B cell (primary cell): Measurements from ENCODE around the gene DIP2B. TPM values are rescaled to one million over a fixed set of nuclear protein-coding genes. Genes with fewer than 3 reads are reported as not detected.

Experiments used
- ATAC-seq: fragments of 200-7000 bp; cut with Tn5 transposase; one replicate; pipeline ENCODE4 v1.10.0; 2021; ENCODE audit warnings: low read depth, mild to moderate bottlenecking, moderate number of reproducible peaks, moderate library complexity
- CTCF ChIA-PET: fragments of 350-600 bp; sonication (Branson Sonifier 250); formaldehyde crosslinking; loops from one replicate; lab custom pipeline; 2021; ENCODE audit warnings: antibody characterized with exemption, inconsistent platforms; lab: Charles Lee
- POLR2A ChIA-PET: fragments of 350-600 bp; sonication (Branson Sonifier 250); formaldehyde crosslinking; loops from one replicate; lab custom pipeline; 2021; ENCODE audit warnings: antibody characterized with exemption; lab: Charles Lee
- DNase-seq: peaks from one replicate; pipeline ENCODE4 v3.0.0; 2013
- H2AFZ ChIP-seq: 2 replicates; pipeline ENCODE4 v1.6.1; 2012; ENCODE audit warnings: mild to moderate bottlenecking, low read depth, low read length; ENCODE audit not compliant: insufficient read depth, poor library complexity, severe bottlenecking
- H3K27ac ChIP-seq, 2 donors: 1 replicate in 1 of 2; 2 replicates in 1 of 2; pipeline ENCODE4 v1.5.1; 2012 to 2013; ENCODE audit warnings: low read length in 2 of 2, mild to moderate bottlenecking in 2 of 2, moderate library complexity in 1 of 2
- H3K27me3 ChIP-seq, 4 experiments: fragments of 200-600 bp in 1 of 4; sonication (generic) in 1 of 4; replicated peaks in 1 of 4; 1 replicate in 2 of 4; 2 replicates in 2 of 4; pipeline versions ENCODE4 v1.6.1 to v1.7.0; 2013 to 2016; ENCODE audit warnings: low read length in 3 of 4, mild to moderate bottlenecking in 2 of 4, mixed read lengths in 1 of 4, moderate library complexity in 1 of 4; ENCODE audit not compliant: insufficient read depth in 4 of 4, control insufficient read depth in 3 of 4; ENCODE audit errors: control extremely low read depth in 1 of 4
- H3K36me3 ChIP-seq, 2 experiments: replicated peaks in 1 of 2; 1 replicate in 1 of 2; 2 replicates in 1 of 2; pipeline versions ENCODE4 v1.6.1 to v1.7.1; 2013; ENCODE audit warnings: low read length in 1 of 2; ENCODE audit not compliant: insufficient read depth in 2 of 2, control insufficient read depth in 1 of 2; ENCODE audit errors: control extremely low read depth in 1 of 2, extremely low read depth in 1 of 2
- H3K4me1 ChIP-seq, 2 donors: fragments of 200-600 bp in 1 of 2; sonication (generic) in 1 of 2; 1 replicate in 1 of 2; 2 replicates in 1 of 2; pipeline versions ENCODE4 v1.5.1 to v1.6.1; 2013 to 2017; ENCODE audit warnings: low read length in 2 of 2; ENCODE audit not compliant: control insufficient read depth in 2 of 2, insufficient read depth in 2 of 2
- H3K4me2 ChIP-seq: replicated peaks from 2 replicates; pipeline ENCODE3; 2012; ENCODE audit warnings: mild to moderate bottlenecking, low read depth, low read length; ENCODE audit not compliant: poor library complexity, severe bottlenecking
- H3K4me3 ChIP-seq, 5 experiments: fragments of 200-600 bp in 1 of 5; sonication (generic) in 1 of 5; 1 replicate in 3 of 5; 2 replicates in 2 of 5; pipeline versions ENCODE4 v1.5.1 to v1.7.0; 2011 to 2016; ENCODE audit warnings: low read length in 4 of 5, mild to moderate bottlenecking in 4 of 5, low read depth in 2 of 5, control low read depth in 1 of 5, moderate library complexity in 1 of 5; ENCODE audit not compliant: insufficient read depth in 1 of 5; ENCODE audit errors: control extremely low read depth in 1 of 5, extremely low read depth in 1 of 5
- H3K79me2 ChIP-seq: fragments of 200-600 bp; sonication (generic); one replicate; pipeline ENCODE4 v1.6.0; 2016; ENCODE audit warnings: low read length; ENCODE audit not compliant: control insufficient read depth, insufficient read depth
- H3K9ac ChIP-seq: fragments of 200-600 bp; sonication (generic); 2 replicates; pipeline ENCODE4 v1.6.1; 2017; ENCODE audit warnings: mild to moderate bottlenecking, low read length, moderate library complexity
- H3K9me3 ChIP-seq, 3 donors: one replicate each; pipeline versions ENCODE4 v1.6.1 to v1.7.1; 2013; ENCODE audit warnings: low read length in 2 of 3; ENCODE audit not compliant: control insufficient read depth in 2 of 3, insufficient read depth in 1 of 3; ENCODE audit errors: control extremely low read depth in 1 of 3
- H4K20me1 ChIP-seq: 2 replicates; pipeline ENCODE4 v1.6.0; 2012; ENCODE audit warnings: mild to moderate bottlenecking, low read length; ENCODE audit not compliant: insufficient read depth, control insufficient read depth, poor library complexity, severe bottlenecking
- H3K27ac Mint-ChIP-seq: one replicate; pipeline ENCODE4 v1.8.0; 2021; ENCODE audit warnings: mixed read lengths
- H3K27me3 Mint-ChIP-seq: one replicate; pipeline ENCODE4 v1.8.0; 2021; ENCODE audit warnings: mixed read lengths
- H3K4me1 Mint-ChIP-seq: one replicate; pipeline ENCODE4 v1.8.0; 2021; ENCODE audit warnings: mixed read lengths
- H3K4me3 Mint-ChIP-seq: one replicate; pipeline ENCODE4 v1.8.0; 2021; ENCODE audit warnings: mixed read lengths
- H3K9me3 Mint-ChIP-seq: one replicate; pipeline ENCODE4 v1.8.0; 2022; ENCODE audit warnings: mixed read lengths; ENCODE audit not compliant: insufficient read depth
- EZH2 ChIP-seq: IDR thresholded peaks from 2 replicates; pipeline ENCODE4 v1.6.1; 2012; ENCODE audit warnings: borderline replicate concordance, low read depth, mild to moderate bottlenecking, moderate library complexity, low read length; ENCODE audit not compliant: insufficient read depth, poor library complexity, severe bottlenecking
- WGBS: methylation state at CpG from one replicate; pipeline ENCODE4 v1.1.5; 2013; ENCODE audit warnings: missing lambda C conversion rate; ENCODE audit not compliant: insufficient coverage; 5-methylcytosine and 5-hydroxymethylcytosine counted together
- intact Hi-C: fragments of 100-400 bp; cut with micrococcal nuclease; formaldehyde crosslinking; loops from one replicate; pipeline ENCODE4 v1.10.0; 2022
- polyA plus RNA-seq: library from polyadenylated mRNA; depleted of rRNA; stranded (reverse); fragments of >200 nt; gene quantifications from 2 replicates; pipeline ENCODE4 v1.2.3, GENCODE V29; 2012
- total RNA-seq, 2 donors: library from RNA; stranded (reverse); fragments of 120-200 nt in 1 of 2; gene quantifications; 1 replicate in 1 of 2; 2 replicates in 1 of 2; pipeline versions ENCODE4 v1.2.3 to v1.2.4, GENCODE V29; 2013 to 2022
- TF ChIP-seq, protein P1 (sequence below): fragments of 200-600 bp; IDR thresholded peaks from one replicate; pipeline ENCODE4 v1.8.0; 2022; ENCODE audit warnings: antibody characterized with exemption, mild to moderate bottlenecking

DIP2B gene
- total and polyA plus RNA-seq, 2 donors (not counting 1 experiment from before 2014, with no cell fraction given) = 16.4 to 38.8 TPM

DNA sequence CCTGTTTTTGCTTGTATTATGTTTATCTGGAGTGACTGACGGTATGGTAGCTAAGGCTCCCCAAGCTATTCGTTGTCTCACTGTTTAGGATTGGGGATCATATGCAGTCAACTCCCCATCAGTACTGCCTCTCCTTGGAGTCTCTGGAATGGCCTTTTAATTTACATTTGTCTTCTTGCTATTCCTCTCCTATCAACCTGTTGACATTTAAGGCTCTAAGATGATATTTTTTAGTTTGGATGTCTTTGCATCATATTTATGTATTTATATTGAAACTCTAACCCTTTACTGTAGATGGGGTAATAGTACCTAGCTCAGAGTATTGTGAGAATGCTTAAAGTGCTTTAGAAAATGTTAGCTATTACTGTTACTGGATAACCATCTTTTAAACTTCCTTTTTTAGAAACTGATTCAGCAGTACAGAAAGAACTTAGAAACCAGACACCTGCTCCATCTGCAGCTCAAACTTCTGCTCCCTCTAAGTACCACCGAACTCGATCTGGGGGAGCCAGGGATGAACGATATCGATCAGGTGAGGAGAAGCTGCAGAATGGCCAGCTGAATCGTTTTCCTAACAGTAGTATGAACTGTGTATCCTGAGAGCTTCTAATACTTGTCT lies 135.6 kb downstream of the DIP2B start:
- Histone ChIP-seq H3K4me2 (no peak overlapping the region), H3K36me3 (peaks cover 0 to 28% of the 10 kb centered on the region in 2 experiments), H3K9ac (no peak overlapping the region), H3K79me2 (peaks cover 68% of the 10 kb centered on the region), H4K20me1 (peaks cover 29% of the 10 kb centered on the region), H3K27me3 (no peaks in the 10 kb centered on the region), H2AFZ (no peak overlapping the region), H3K9me3 (no peaks in the 10 kb centered on the region), H3K27ac (no peak overlapping the region), H3K4me1 (peaks cover 0 to 5% of the 10 kb centered on the region in 2 donors), H3K4me3 (no peak overlapping the region)
- ChIA-PET POLR2A (no interaction called here), CTCF (interaction anchor here (0.7 to 10.0 kb wide), 4 partner anchors 120 to 566 kb away, joined by 3 to 184 read pairs (median 3); partner anchors contain the start of gene DIP2B)
- 100% methylated on average over 1 of the region's 7 CpGs for WGBS
- DNase-seq = no peak
- Mint-ChIP-seq H3K4me3 (no peak overlapping the region), H3K27me3 (no peaks in the 10 kb centered on the region), H3K27ac (no peak overlapping the region), H3K4me1 (peaks cover 15% of the 10 kb centered on the region), H3K9me3 (no peaks in the 10 kb centered on the region)
- intact Hi-C loops = no loop called here
- TF ChIP-seq, protein P1, sequence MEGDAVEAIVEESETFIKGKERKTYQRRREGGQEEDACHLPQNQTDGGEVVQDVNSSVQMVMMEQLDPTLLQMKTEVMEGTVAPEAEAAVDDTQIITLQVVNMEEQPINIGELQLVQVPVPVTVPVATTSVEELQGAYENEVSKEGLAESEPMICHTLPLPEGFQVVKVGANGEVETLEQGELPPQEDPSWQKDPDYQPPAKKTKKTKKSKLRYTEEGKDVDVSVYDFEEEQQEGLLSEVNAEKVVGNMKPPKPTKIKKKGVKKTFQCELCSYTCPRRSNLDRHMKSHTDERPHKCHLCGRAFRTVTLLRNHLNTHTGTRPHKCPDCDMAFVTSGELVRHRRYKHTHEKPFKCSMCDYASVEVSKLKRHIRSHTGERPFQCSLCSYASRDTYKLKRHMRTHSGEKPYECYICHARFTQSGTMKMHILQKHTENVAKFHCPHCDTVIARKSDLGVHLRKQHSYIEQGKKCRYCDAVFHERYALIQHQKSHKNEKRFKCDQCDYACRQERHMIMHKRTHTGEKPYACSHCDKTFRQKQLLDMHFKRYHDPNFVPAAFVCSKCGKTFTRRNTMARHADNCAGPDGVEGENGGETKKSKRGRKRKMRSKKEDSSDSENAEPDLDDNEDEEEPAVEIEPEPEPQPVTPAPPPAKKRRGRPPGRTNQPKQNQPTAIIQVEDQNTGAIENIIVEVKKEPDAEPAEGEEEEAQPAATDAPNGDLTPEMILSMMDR = no peak
- no peak for TF ChIP-seq EZH2
- ATAC-seq = no peak

DNA sequence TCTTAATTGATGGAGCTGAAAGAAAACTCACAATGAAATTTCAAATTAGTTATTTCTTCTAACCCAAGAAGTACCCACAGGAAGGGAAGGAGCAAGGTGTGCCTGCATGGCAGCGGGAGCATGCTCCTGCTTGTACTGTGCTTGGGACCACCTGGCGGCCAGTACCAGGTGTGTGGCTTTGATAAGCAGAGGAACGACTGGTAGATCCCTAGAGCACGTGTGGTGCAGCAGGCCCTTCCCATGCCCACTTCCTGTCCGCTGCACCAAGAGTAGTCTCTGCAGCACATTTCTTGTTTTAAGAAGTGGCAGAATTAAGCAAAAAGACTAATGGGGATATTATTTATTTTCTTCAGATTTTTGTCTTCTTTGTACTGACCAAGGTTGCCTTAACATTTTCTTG lies 136.8 kb downstream of the DIP2B start:
- 69% methylated on average over 5 of the region's 5 CpGs for WGBS
- peaks cover 66% of the 10 kb centered on the region for H3K79me2 ChIP-seq
- H3K36me3 ChIP-seq = peaks cover 0 to 28% of the 10 kb centered on the region in 2 experiments
- intact Hi-C loops = no loop called here
- Mint-ChIP-seq H3K4me1 (peaks cover 15% of the 10 kb centered on the region), H3K27me3 (no peaks in the 10 kb centered on the region), H3K4me3 (no peak overlapping the region), H3K27ac (no peak overlapping the region), H3K9me3 (no peaks in the 10 kb centered on the region)
- peaks cover 0 to 5% of the 10 kb centered on the region in 2 donors for H3K4me1 ChIP-seq
- no peaks in the 10 kb centered on the region for H3K27me3 ChIP-seq
- ChIA-PET POLR2A (interaction anchor here (0.6 kb wide), 1 partner anchor 121 kb away, joined by 12 read pairs; no protein-coding TSS in a partner anchor), CTCF (interaction anchor here (1.2 to 10.0 kb wide), 3 partner anchors 25 to 156 kb away, joined by 3 to 184 read pairs (median 3); partner anchors contain the start of gene DIP2B)
- ATAC-seq = no peak
- H3K4me3 ChIP-seq = no peak overlapping the region
- H4K20me1 ChIP-seq = peaks cover 26% of the 10 kb centered on the region
- TF ChIP-seq, protein P1 = no peak
- TF ChIP-seq EZH2 = no peak
- no peak overlapping the region for H2AFZ ChIP-seq
- H3K9me3 ChIP-seq = no peaks in the 10 kb centered on the region
- DNase-seq = no peak
- no peak overlapping the region for H3K9ac ChIP-seq
- no peak overlapping the region for H3K27ac ChIP-seq
- H3K4me2 ChIP-seq = no peak overlapping the region
